Neural cell (in vitro differentiated cells): Measurements from ENCODE around the gene PSD2.

Experiments
- CTCF ChIP-seq: fragments of 450-650 bp; IDR thresholded peaks from 2 replicates; pipeline ENCODE4 v1.5.1; 2014; ENCODE audit warnings: antibody characterized with exemption, mild to moderate bottlenecking, moderate library complexity; ENCODE audit not compliant: poor library complexity, severe bottlenecking
- EZH2 ChIP-seq: fragments of 200-600, 300-800 bp; shearing (Covaris generic), sonication (generic); IDR thresholded peaks from 2 replicates; pipeline ENCODE4 v1.6.1; 2014; ENCODE audit warnings: antibody characterized with exemption, low read length, borderline replicate concordance, mild to moderate bottlenecking; ENCODE audit not compliant: insufficient read depth, poor library complexity, severe bottlenecking
- RAD21 ChIP-seq: fragments of 450-650 bp; conservative IDR thresholded peaks from 2 replicates; pipeline ENCODE4 v1.6.1; 2014; ENCODE audit warnings: antibody characterized with exemption, mild to moderate bottlenecking, moderate library complexity
- REST ChIP-seq: IDR thresholded peaks from 2 replicates; pipeline ENCODE4 v1.6.1; 2012; ENCODE audit warnings: borderline replicate concordance
- SMC3 ChIP-seq: fragments of 450-650 bp; conservative IDR thresholded peaks from 2 replicates; pipeline ENCODE4 v1.6.1; 2014; ENCODE audit warnings: antibody characterized with exemption, mild to moderate bottlenecking, moderate library complexity; ENCODE audit not compliant: poor library complexity

GRCh38 chr5:139863361-139863760 is 67.8 kb downstream of the PSD2 start:
- TF ChIP-seq SMC3 (no peak), CTCF (no peak), EZH2 (no peak), REST (no peak), RAD21 (no peak)
